IPS-NIHi7 (cell line): ENCODE data around the gene IQGAP2.

Source experiments
- DNase-seq: peaks from one replicate; pipeline ENCODE4 v3.0.0; 2012; ENCODE audit warnings: mixed read lengths; ENCODE audit errors: extremely low spot score

The IQGAP2 gene

DNA sequence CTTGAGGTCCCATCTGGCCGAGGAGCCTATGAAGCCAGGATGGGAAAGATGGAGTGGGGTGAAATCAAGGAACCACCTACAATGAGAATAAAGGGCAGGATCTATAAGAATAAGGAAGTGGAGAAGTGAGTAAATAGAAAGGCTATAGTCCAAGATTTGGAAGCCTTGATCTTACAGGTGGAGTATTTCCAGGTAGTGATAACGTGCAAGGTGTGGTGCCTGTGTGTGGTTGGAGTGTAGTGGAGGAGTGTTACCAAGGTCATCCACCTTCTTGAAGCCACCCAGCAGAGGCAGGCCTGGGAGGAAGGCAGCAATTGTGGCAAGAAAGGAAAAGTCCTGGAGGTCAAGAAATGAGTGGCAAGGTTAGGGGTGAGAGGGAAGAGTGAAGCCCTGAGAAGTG, 72.9 kb downstream of the IQGAP2 start:
- no peak for DNase-seq

DNA sequence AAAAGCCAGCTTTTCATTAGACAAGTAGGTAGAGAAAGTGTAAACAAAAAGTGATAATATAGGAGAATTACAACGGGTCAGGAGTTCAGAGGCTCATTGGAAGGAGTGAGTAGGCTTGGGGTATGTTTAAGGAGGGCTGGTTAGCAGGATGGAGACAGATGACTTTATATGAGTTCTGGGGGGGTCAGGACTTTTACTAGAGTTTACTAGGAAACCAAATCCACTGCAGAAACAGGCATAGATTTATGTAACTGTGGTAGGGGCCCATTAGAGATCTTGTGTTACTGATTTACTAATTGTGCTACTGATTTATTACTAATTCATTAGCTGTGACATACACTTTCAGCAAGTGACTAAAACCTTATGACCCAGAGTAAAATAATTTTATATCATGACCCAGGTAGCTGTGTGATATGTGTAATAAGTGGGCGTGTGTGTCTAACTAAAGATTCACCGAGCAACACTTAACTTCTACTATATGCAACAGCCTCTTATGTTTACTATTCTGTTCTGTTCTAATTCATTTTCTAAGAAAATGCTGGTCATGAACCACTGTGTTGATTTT, 73.5 kb downstream of the IQGAP2 start:
- no peak for DNase-seq

DNA sequence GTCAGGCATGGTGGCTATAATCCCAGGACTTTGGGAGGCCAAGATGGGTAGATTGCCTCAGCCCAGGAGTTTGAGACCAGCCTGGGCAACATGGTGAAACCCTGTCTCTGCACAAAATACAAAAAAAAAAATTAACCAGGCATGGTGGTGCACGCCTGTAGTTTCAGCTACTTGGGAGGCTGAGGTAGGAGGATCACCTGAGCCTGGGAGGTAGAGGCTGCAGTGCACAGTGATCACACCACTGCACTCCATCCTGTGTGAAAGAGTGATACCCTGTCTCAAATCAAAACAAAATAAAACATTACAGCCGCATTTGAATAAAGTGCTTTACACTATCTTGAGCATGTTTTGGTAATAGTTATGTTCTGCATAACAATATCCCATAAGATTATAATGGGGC, 74.0 kb downstream of the IQGAP2 start:
- no peak for DNase-seq

DNA sequence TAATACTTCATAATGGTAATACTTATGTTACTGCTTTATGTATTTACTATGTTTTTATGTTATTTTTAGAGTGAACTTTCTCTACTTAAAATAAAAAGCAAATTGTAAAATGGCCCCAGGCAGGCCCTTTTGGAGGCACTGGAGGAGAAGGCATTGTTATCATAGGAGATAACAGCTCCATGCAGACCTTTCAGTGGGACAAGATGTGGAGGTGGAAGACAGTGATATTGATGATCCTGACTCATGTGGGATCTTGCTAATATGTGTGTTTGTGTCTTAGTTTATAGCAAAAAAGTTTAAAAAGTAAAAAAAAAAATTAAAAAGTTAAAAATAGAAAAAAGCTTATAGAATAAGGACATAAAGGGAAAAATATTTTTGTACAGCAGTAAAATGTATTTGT, 74.5 kb downstream of the IQGAP2 start:
- no peak for DNase-seq

DNA sequence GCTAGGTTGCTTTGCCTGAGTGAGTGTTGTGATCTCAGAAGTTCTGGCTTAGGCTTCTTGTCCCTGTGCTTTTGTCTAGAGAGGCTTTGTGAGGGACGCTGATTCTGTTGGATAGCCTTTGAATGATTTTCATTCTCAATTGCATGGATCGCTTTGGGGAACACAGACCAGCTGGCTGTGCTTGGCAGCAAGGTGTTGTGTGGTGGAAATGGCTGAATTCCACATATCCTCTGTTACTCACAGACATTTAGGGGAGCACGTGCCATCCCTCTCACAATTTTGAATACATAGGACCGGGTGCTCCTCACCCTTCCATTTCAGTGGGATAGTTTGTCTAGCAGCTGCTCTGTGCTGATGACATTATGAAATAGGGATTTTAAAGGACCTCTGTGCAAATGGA, 76.2 kb downstream of the IQGAP2 start:
- no peak for DNase-seq

DNA sequence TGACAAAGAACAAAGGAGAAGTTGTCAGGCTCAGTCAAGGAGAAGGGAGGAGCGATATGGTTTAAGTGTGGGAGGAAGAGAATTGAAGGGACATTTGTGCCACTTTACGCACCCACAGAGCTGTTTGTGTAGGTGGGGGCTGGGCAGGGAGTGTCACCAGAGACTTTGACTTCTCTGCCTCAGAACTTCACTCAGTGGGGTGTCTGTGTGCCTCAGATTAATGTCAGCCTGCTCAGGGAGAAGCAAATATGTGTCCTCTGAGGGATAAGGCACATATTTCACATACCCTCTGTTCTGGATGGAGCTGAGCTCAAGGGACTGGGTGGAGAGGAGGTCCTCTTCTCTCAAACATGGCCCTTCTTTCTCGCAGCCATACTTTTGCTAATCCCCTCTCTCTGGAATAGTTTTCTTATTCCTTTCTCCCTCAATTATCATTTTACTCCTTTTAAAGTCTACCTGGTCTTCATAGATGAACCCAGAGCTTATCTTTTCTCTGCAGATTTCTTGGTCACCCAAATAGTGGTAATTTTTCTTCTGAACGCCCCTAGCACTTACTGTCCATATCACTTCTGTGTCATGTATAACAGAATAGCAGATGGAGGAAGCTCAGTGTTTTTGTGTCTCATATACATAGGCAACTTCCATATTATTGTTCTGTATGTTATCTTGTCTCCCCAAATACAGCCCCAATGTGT, 77.0 kb downstream of the IQGAP2 start:
- DNase-seq = no peak

DNA sequence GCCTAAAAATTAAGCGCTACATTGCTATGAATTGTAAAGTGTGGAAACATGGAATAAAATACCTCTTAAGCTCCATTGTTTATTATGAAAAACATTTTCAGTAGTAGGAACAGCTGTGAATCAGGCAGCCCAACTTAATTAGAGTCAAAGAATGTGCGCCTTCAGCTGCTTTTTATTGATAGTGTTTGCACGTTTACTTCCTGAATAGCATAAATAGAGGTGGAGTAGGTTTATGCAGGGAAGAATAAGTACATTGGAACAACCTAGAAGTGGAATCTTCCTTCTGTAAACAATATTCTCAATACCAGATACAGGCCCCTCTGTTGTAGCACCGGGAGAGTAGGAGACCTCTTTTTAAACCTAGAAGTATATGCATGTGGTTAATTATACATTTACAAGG, 79.9 kb downstream of the IQGAP2 start:
- no peak for DNase-seq

DNA sequence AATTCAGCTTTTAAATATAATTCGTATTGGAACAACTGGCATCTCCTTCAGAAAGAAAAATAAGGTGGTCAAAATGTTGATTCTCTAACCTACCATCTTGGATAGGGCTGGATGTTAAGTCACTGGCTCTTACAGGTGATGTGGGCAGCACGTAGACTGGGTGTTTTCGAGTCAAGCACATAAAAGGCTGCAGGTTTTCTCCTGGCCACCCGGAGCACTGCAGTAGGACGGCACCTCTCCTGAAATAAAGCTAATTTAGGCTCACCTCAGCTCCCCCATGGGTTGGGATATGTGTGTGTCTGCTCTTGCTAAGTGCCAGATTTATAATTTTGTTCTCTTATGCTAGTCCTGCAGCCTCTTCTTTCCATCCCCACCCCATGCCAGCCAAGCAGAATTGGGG, 80.3 kb downstream of the IQGAP2 start:
- DNase-seq = peak; percentile 55

DNA sequence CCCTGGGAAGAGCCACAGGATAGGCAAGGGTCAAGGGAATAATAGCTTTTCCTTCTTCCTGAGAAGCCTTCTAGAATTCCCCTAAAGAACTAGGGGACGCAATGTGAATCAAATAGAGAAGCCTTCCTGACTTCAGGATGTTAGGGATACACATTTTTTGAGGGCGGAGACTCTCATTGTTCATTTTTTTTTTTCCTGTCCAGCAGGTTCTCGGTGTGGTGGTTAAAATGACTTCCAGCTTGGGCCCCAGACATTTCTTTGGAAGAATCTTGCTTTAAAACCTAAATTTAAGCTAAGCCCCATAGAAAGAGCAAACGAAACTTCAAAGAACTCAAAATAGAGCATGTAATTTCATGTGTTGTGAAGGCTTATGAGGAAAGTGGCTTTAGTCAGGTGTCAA, 80.8 kb downstream of the IQGAP2 start:
- no peak for DNase-seq

DNA sequence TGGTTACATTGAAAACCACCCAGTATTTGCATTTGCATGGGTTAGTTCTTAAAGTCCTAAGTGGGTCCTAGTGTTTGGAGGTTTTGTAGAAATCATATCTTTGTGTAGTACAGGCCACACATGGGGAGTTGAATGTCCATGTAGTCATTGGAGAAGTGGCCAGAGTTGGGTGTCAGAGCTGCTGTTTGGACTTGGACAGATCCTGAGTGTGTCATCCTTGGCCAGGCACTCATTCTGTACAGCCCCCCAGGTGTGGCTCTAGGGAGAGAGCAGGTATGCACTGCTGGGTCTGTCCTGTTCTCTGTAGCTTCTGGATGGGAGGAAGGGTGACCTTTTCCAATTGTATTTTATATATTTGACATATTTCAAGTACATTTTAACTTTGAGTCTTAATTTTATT, 82.4 kb downstream of the IQGAP2 start:
- no peak for DNase-seq

DNA sequence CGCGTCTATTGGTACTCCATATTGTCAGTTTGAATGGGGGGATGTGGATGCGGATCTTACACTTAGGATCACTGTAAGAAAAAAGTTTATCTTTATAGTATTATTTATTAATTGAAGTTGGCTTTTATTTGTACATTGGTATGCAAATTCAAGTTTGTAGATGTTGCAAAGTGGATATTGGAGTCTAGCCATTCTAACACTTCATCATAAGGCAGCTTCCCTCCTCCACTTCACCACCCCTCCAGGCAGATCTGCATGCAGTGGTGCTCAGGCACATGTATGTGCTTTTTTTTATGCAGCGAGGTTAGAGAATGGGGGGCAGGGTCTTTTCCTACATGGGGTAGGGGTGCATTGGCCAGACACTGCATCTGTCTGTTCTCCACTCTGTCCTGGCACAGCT, 84.3 kb downstream of the IQGAP2 start:
- DNase-seq = no peak

DNA sequence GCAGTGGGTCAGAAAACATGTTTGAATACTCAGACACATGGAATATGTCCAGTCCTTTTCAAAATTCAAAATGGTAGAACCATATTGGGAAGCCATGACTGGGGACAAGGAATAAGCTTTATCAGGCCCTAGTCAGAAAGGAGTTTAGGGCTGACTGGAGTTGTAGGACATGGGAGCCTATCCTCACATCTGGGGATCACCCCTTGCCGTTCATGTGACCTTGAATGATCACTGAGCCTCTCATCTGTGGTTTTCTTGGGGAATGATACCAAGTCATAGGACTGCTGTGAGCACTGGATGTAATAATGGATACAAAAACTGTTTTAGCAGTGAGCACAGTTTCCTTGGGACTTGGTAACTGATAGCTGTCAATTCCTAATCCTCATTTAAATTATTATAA, 84.7 kb downstream of the IQGAP2 start:
- DNase-seq = no peak

DNA sequence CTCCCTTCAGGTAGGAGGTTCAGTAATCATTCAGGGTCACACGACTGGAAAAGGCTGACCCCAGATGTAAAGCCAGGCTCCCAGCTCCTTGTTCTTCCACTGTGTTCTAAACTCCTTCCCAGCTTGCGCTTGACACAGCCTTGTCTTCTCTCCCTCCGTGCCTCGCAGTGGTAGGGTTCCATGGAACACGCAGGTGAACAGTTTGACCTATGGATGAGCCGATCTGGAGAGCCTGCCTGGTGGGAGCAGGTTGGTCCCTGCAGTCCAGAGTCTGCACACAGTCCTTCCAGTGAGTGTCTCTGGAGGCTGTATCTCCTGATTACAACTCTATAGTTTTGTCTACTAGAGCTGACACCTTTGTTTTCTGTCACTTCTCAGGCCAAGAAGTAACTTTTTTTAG, 85.9 kb downstream of the IQGAP2 start:
- no peak for DNase-seq

DNA sequence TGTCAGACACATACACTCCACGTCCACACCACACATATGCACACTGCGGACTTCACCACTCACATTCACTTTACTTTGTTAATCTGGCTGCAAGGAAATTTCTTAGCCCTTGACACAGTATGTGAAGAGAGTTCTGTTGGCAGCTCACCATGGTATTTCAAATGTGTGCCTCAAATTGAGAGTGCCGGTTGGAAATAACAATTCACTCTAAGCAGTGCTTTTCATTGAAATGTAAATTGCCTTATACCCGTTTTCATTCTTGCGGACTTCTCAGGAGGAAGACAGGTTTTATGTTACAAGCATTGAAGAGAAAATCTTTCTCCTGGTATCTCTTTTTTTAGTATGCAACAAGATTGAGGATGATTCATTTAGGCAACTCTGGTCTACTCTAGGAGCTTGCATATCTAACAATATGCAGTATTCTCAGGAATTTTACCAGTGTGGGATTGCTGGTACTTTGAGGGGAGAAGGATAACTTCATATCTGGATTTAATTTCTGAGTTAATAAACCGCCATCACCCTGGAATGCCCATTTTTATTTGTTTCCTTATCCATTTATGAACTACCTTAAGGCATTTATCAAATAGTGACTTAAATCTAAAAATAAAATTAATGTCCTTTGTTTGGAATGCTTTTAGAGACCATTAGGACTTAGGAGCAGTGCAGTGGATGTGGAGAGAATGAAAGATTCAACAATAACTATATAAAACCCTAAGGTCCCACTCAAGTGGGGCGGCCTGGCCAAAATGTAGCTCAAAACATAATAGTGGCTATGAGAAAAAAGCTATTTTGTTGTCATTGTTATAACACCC, 87.0 kb downstream of the IQGAP2 start:
- DNase-seq = no peak

DNA sequence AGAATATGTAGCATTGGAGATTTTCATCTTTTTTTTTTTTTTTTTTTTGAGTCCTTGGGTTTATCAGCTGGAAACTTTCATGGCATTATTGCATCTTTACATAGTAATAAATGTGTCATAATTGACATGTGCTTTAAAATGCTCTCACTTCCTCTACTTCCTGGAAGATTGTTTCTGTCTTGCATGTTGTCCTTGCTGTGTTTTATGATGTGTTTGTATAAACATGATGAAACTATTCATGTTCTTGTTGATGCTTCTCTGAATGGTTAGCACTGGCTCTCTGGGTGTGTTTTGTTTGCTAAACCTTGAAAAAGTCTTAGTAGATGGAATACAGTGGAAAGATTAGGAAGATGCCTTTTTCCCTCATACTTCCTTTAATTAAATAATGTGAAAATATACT, 87.9 kb downstream of the IQGAP2 start:
- DNase-seq = no peak

DNA sequence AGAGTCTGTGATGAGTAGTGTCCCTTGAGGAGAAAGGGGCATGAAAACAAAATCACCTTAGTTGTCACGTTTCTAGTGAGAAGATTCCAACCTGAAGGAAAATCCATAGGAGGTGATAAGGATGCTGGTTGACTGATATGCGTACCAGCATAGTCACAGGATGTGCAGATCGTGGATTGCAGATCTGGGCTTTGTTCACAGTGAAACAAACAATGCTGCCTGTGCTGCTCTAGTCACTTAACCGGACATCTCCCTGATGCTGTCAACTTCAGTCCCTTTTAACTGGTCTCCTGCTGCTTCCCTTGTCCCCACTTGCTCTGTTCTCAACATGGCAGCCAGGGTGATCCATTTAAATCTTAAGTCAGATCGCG, 89.7 kb downstream of the IQGAP2 start:
- no peak for DNase-seq

DNA sequence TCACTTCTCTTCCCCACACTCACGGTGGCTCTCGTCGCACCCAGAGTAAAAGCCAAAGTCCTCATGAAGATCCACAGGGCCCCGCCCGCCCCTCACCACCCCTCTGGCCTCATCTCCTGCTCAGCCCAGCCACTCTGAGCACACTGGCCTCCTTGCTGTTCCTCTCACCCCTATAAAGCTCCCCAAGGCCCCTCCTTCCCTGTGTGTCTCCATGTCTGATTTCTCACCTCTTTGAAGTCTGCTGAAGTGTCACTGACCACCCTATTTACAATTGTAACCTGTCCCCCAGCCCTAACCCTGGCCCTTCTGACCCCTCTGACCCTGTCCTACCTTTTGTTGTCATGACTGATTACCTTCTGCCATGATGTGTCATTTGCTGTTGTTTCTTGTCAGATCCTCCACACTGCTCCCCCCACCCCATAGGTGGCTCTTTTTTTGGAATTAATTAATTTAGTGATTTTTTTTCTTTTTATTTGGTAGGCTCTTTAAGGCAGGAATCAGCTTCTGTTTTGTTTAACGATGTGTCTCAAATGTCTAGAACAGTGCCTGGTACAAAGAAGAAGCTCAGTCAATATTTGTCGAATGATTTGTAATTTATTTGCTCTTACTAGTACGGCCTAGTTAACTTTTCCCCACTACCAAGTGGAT, 90.2 kb downstream of the IQGAP2 start:
- DNase-seq = no peak

DNA sequence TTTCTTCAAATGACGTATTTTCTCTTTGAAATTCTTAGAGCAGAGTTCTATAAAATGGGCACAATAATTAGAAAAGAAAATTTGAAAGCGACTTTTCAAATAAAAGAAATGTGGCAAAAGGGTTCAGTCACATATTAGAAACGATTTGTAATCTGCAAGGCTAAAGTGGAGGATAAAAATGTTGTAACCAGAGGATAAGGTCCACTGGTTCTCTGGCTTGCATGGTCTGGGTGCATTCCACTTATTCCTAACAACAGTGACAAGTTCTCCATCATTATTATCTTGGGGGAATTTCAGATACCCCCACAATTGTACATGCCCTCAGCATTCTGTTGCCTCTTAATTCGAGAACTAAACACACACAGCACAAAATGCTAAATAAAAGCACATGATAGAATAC, 91.1 kb downstream of the IQGAP2 start:
- DNase-seq = no peak

DNA sequence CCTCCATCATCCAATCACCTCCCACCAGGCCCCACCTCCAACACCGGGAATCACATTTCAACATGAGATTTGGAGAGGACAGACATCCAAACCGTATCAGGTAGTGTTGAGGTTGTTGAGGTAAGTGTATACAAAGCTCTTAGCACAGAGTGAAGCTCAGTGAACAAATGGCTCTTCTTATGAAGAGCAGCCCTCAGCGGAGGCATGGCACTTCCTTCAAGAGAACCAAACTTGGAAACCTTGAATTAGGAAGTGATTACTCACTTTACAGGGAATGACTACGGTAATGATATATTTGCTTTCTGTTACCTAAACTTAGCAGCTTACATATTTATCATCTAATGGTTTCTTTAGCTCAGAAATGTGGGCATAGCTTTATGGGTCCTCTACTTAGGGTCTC, 92.8 kb downstream of the IQGAP2 start:
- no peak for DNase-seq

DNA sequence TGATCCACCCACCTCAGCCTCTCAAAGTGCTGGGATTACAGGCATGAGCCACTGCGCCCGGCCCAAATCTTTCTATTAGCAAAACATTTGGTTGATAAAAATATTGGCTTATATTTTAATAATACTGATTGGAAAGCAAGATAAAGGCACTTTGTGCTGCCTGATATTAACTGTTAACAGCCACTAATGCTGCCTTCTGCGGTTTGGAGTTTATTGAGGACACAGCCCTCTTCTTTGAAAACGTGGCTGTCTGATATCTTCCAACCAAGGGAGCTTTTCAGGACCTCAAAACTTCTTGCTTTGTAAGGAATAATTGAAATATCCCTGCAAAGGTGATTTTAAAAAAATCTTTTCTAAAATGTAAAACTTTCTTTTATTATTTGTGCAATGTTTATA, 94.0 kb downstream of the IQGAP2 start:
- no peak for DNase-seq

DNA sequence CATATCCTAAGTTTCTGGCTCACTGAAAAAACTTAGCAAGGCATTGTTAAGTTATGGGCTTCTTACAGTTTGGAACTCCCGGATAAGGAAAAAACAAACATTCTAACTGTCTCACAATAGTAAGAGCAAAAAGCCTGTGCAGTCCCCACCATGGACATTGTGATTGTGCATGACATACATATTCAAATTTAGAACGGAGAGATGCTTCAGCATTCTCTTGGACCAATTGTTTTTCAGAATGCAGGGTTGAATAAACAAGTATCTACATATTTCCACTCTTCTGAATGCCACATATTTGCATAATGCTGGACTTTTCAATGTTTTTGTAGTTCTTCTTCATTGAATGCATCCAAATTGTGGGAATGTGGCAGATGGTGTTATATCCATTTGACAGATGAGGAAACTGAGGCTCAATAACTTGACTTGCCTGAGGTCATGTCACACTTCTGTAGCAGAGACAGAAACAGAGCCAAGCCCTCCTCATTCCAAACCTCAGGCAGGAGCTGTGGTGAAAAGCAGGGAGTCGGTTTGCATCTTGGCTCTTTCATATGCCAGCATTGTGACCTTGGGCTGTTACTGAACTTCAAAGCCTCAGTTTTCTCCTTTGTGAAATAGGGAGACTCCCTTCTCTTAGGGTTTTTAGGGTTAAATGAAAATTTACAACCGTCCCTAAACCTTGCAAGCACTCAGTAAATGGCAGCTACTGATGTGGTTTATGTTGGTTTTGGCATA, 95.1 kb downstream of the IQGAP2 start:
- no peak for DNase-seq

DNA sequence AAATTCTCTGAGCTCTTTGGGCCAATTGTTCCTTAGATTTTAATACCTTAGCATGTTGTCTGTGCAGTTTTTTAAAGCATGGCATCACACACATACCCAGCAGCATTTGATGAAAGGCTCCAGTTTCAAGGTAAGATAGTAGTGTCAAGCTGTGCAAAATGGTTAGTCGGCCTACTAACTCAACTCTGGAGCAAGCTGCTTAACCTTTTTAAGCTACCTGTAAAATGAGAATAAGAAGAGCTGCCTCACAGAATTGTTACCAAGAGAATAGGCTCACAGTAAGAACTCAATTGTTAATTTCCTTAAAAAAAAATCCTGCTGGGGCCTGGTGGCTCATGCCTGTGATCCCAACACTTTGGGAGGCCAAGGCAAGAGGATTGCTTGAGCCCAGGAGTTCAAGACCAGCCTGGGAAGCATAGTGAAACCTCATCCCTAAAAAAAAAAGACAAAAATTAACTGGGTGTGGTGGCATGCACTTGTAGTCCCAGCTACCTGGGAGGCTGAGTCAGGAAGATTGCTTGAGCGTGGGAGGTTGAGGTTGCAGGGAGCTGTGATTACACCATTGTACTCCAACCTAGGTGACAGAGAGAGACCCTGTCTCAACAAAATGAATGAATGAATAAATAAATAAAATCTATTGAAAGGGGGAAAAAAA, 96.5 kb downstream of the IQGAP2 start:
- DNase-seq = no peak
